DOHH2 (cell line): ENCODE results near the gene SEMA3A.

Experiments used
- H3F3A ChIP-seq: fragments of 200-600 bp; sonication (generic), shearing (Covaris generic); 2 replicates; pipeline ENCODE4 v1.6.0; 2016; ENCODE audit warnings: antibody characterized with exemption, mild to moderate bottlenecking; ENCODE audit not compliant: control insufficient read depth, insufficient read depth
- H3K27ac ChIP-seq: fragments of 200-600 bp; sonication (generic); 2 replicates; pipeline ENCODE4 v1.5.1; 2014; ENCODE audit warnings: low read depth, mild to moderate bottlenecking, low read length, moderate library complexity
- H3K27me3 ChIP-seq: fragments of 200-600 bp; sonication (generic); 2 replicates; pipeline ENCODE4 v1.6.1; 2014; ENCODE audit warnings: mild to moderate bottlenecking, low read length, mixed read lengths; ENCODE audit not compliant: control insufficient read depth
- H3K36me3 ChIP-seq: fragments of 200-600 bp; sonication (generic); 2 replicates; pipeline ENCODE4 v1.6.1; 2014; ENCODE audit warnings: mild to moderate bottlenecking, low read length, moderate library complexity, mixed read lengths; ENCODE audit not compliant: control insufficient read depth
- H3K4me1 ChIP-seq: fragments of 200-600 bp; sonication (generic); 2 replicates; pipeline ENCODE4 v1.6.1; 2014; ENCODE audit warnings: mild to moderate bottlenecking, low read length, mixed read lengths; ENCODE audit not compliant: control insufficient read depth
- H3K4me2 ChIP-seq: fragments of 200-600 bp; sonication (generic); 2 replicates; pipeline ENCODE4 v1.6.0; 2014; ENCODE audit warnings: mild to moderate bottlenecking, low read length, moderate library complexity
- H3K4me3 ChIP-seq: fragments of 200-600 bp; sonication (generic); 2 replicates; pipeline ENCODE4 v1.5.1; 2014; ENCODE audit warnings: mild to moderate bottlenecking, low read length, mixed read lengths
- H3K79me2 ChIP-seq: fragments of 200-600 bp; sonication (generic); 2 replicates; pipeline ENCODE4 v1.6.1; 2014; ENCODE audit warnings: mild to moderate bottlenecking, low read length, mixed read lengths; ENCODE audit not compliant: control insufficient read depth
- H3K9me2 ChIP-seq: fragments of 200-600 bp; sonication (generic); replicated peaks from 2 replicates; pipeline ENCODE4 v1.6.1; 2014; ENCODE audit warnings: mild to moderate bottlenecking, low read length, mixed read lengths; ENCODE audit not compliant: control insufficient read depth
- H3K9me3 ChIP-seq: fragments of 200-600 bp; sonication (generic); 2 replicates; pipeline ENCODE4 v1.6.1; 2014; ENCODE audit warnings: antibody characterized with exemption, low read length, mixed read lengths; ENCODE audit not compliant: control insufficient read depth, insufficient read depth
- H4K20me1 ChIP-seq: fragments of 200-600 bp; sonication (generic); 2 replicates; pipeline ENCODE4 v1.6.0; 2014; ENCODE audit warnings: low read depth, mild to moderate bottlenecking, antibody characterized with exemption, low read length, moderate library complexity; ENCODE audit not compliant: control insufficient read depth, insufficient read depth
- EZH2phosphoT487 ChIP-seq: fragments of 200-600 bp; sonication (generic); IDR thresholded peaks from 2 replicates; pipeline ENCODE4 v1.6.1; 2017; ENCODE audit warnings: borderline replicate concordance, mild to moderate bottlenecking, antibody characterized with exemption, low read length, moderate library complexity, mixed read lengths
- TF ChIP-seq, protein P1 (sequence below): fragments of 200-600 bp; sonication (generic); IDR thresholded peaks from one replicate; pipeline ENCODE4 v1.5.1; 2014; ENCODE audit warnings: antibody characterized with exemption, mild to moderate bottlenecking, low read depth, low read length; ENCODE audit not compliant: poor library complexity, severe bottlenecking

SEMA3A gene

DNA sequence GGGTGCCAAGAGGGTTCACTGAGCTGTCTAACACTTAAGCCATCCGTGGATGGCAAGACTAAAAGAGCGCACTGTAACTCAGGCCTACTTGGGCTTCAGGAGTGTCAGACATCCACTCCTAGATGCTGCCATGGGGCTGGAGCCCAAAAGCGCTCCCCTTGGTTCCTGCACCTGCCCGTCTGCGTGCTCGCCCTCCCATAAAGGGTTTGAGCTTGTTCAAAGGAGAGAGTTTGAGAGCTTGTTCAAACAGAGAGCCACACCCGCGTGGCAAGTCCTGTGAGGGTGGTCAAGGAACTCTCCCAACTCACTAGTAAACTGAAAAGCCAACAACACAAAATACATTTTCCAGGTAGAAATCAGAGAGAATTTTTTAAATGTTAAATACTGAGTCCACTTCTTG lies 256.7 kb downstream of the SEMA3A start:
- no peaks in the 10 kb centered on the region for H3K9me3 ChIP-seq
- no peaks in the 10 kb centered on the region for H3F3A ChIP-seq
- H3K9me2 ChIP-seq = no peaks in the 10 kb centered on the region

DNA sequence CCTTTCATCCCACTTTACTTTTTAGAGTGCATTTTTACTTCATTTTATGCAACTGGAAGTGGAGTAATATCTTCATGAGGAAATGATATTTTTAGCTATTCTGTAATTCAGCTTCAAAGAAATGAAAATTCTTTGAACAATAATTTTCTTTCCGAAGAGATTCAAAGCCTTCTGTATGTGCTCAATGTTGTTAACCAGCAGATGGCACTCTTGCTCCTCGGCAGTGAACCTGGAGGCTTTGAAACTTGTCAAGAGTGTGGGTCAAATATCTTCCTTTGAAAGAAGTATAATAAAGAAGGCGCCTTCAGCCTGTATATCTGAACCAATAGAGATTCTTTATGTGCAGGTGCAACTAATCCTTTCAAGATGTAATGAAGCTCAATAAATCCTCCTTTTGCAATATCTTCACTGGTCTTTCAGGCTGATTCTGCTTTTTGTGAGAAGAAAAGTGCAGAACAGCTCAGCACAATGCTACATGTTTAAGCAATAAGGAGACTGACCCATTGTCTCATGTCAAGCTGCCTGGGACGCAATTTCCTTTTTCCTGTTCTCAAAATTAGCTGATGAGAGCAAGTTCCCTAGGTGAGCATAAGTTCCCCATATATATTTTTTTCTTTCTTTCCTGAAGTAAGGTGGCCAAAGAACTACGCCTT lies 258.4 kb downstream of the SEMA3A start:
- no peak overlapping the region for H3K27ac ChIP-seq
- no peaks in the 10 kb centered on the region for H3K36me3 ChIP-seq
- no peak overlapping the region for H3K4me3 ChIP-seq
- no peaks in the 10 kb centered on the region for H3K79me2 ChIP-seq
- no peaks in the 10 kb centered on the region for H3F3A ChIP-seq
- no peaks in the 10 kb centered on the region for H3K4me1 ChIP-seq
- no peaks in the 10 kb centered on the region for H3K9me2 ChIP-seq
- TF ChIP-seq, protein P1, sequence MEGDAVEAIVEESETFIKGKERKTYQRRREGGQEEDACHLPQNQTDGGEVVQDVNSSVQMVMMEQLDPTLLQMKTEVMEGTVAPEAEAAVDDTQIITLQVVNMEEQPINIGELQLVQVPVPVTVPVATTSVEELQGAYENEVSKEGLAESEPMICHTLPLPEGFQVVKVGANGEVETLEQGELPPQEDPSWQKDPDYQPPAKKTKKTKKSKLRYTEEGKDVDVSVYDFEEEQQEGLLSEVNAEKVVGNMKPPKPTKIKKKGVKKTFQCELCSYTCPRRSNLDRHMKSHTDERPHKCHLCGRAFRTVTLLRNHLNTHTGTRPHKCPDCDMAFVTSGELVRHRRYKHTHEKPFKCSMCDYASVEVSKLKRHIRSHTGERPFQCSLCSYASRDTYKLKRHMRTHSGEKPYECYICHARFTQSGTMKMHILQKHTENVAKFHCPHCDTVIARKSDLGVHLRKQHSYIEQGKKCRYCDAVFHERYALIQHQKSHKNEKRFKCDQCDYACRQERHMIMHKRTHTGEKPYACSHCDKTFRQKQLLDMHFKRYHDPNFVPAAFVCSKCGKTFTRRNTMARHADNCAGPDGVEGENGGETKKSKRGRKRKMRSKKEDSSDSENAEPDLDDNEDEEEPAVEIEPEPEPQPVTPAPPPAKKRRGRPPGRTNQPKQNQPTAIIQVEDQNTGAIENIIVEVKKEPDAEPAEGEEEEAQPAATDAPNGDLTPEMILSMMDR = peak; percentile 89
- TF ChIP-seq EZH2phosphoT487 = no peak
- no peaks in the 10 kb centered on the region for H3K27me3 ChIP-seq
- H4K20me1 ChIP-seq = no peaks in the 10 kb centered on the region
- no peaks in the 10 kb centered on the region for H3K9me3 ChIP-seq
- H3K4me2 ChIP-seq = no peak overlapping the region

More for the DNA sequence above, 256.7 kb downstream of the SEMA3A start:
- Histone ChIP-seq H4K20me1 (no peaks in the 10 kb centered on the region), H3K4me3 (no peak overlapping the region), H3K36me3 (no peaks in the 10 kb centered on the region), H3K27ac (no peak overlapping the region), H3K27me3 (no peaks in the 10 kb centered on the region), H3K4me1 (no peaks in the 10 kb centered on the region), H3K79me2 (no peaks in the 10 kb centered on the region), H3K4me2 (no peak overlapping the region)
- TF ChIP-seq, protein P1 = no peak
- TF ChIP-seq EZH2phosphoT487 = no peak

DNA sequence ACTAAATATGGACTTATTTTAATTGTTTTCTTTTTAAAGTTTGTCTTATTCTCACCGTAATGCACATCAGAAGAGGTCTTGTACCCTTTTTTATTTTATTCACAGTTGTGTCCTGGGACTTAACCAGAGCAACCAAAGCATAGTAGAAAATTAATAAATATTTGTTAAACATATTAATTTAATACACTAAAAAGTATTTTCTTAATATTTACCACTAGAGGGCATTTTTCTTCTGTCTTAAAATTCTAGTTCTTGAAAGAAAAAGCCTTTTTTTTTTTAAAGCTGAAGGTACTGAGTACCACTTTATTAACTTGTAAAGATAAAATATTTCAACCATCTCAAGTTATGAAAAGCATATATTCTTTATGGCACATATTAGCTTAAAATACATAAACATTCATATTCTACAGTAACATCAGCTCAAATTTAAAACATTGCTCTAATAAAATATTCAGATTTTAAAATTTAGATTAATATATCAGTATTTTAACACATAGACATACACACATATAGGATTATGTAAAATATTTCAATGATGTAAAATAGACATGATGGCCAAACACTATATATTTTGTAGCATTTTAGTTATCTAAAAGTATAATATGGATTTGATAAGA lies 260.4 kb downstream of the SEMA3A start:
- H3K9me3 ChIP-seq = no peaks in the 10 kb centered on the region
- H3K36me3 ChIP-seq = no peaks in the 10 kb centered on the region
- no peaks in the 10 kb centered on the region for H3K9me2 ChIP-seq
- no peaks in the 10 kb centered on the region for H3F3A ChIP-seq
- no peak overlapping the region for H3K4me3 ChIP-seq
- no peaks in the 10 kb centered on the region for H4K20me1 ChIP-seq
- no peak overlapping the region for H3K4me2 ChIP-seq
- TF ChIP-seq, protein P1 = no peak
- TF ChIP-seq EZH2phosphoT487 = no peak
- H3K4me1 ChIP-seq = no peaks in the 10 kb centered on the region
- H3K79me2 ChIP-seq = no peaks in the 10 kb centered on the region
- no peak overlapping the region for H3K27ac ChIP-seq
- H3K27me3 ChIP-seq = no peaks in the 10 kb centered on the region
